HUES64 (cell line): Measurements from ENCODE around the gene SLC6A13.

Source experiments
- H3K27ac ChIP-seq: 2 replicates; pipeline ENCODE4 v1.7.0; 2013; ENCODE audit warnings: low read depth, low read length, inconsistent platforms
- H3K27me3 ChIP-seq: 2 replicates; pipeline ENCODE4 v1.6.1; 2013; ENCODE audit warnings: mild to moderate bottlenecking, low read length; ENCODE audit not compliant: insufficient read depth
- H3K36me3 ChIP-seq: 2 replicates; pipeline ENCODE4 v1.6.1; 2013; ENCODE audit warnings: mild to moderate bottlenecking, low read length; ENCODE audit not compliant: insufficient read depth
- H3K4me1 ChIP-seq: 2 replicates; pipeline ENCODE4 v1.6.1; 2013; ENCODE audit warnings: mild to moderate bottlenecking, low read length, moderate library complexity; ENCODE audit not compliant: insufficient read depth
- H3K4me3 ChIP-seq: 2 replicates; pipeline ENCODE4 v1.5.1; 2013; ENCODE audit warnings: mild to moderate bottlenecking, low read length, moderate library complexity
- H3K9ac ChIP-seq: 2 replicates; pipeline ENCODE4 v1.6.1; 2013; ENCODE audit warnings: mild to moderate bottlenecking, low read depth, low read length
- H3K9me3 ChIP-seq: 2 replicates; pipeline ENCODE4 v1.6.1; 2013; ENCODE audit warnings: low read depth, low read length; ENCODE audit not compliant: insufficient read depth
- WGBS: fragments of 150-250, 120-280 bp; methylation state at CpG from one replicate; pipeline ENCODE4 v1.1.7; 2013; ENCODE audit warnings: missing lambda C conversion rate; 5-methylcytosine and 5-hydroxymethylcytosine counted together

Gene SLC6A13

GRCh38 chr12:176321-177181, 86.1 kb downstream of the SLC6A13 start:
- H3K4me1 ChIP-seq = no peaks in the 10 kb centered on the region; the same call in 1 of the 2 replicates
- H3K27me3 ChIP-seq = no peaks in the 10 kb centered on the region
- WGBS = 84% methylated on average over 16 of the region's 16 CpGs
- no peaks in the 10 kb centered on the region for H3K9me3 ChIP-seq
- no peak overlapping the region for H3K4me3 ChIP-seq
- H3K9ac ChIP-seq = no peak overlapping the region
- no peak overlapping the region for H3K27ac ChIP-seq
- H3K36me3 ChIP-seq = no peaks in the 10 kb centered on the region

GRCh38 chr12:175759-176158, 86.9 kb downstream of the SLC6A13 start:
- H3K4me1 ChIP-seq = peaks cover 5% of the 10 kb centered on the region
- H3K9me3 ChIP-seq = no peaks in the 10 kb centered on the region
- 80% methylated on average over 16 of the region's 16 CpGs for WGBS

GRCh38 chr12:175250-175649, 87.4 kb downstream of the SLC6A13 start:
- H3K36me3 ChIP-seq = no peaks in the 10 kb centered on the region
- H3K27ac ChIP-seq = no peak overlapping the region
- H3K9ac ChIP-seq = no peak overlapping the region
- H3K4me3 ChIP-seq = no peak overlapping the region
- H3K9me3 ChIP-seq = no peaks in the 10 kb centered on the region
- no peaks in the 10 kb centered on the region for H3K27me3 ChIP-seq
- peaks cover 10% of the 10 kb centered on the region for H3K4me1 ChIP-seq
- 89% methylated on average over 10 of the region's 10 CpGs for WGBS

More at GRCh38 chr12:175759-176158, 86.9 kb downstream of the SLC6A13 start:
- Histone ChIP-seq H3K36me3 (no peaks in the 10 kb centered on the region), H3K4me3 (no peak overlapping the region), H3K27me3 (no peaks in the 10 kb centered on the region), H3K27ac (no peak overlapping the region), H3K9ac (no peak overlapping the region)

DNA sequence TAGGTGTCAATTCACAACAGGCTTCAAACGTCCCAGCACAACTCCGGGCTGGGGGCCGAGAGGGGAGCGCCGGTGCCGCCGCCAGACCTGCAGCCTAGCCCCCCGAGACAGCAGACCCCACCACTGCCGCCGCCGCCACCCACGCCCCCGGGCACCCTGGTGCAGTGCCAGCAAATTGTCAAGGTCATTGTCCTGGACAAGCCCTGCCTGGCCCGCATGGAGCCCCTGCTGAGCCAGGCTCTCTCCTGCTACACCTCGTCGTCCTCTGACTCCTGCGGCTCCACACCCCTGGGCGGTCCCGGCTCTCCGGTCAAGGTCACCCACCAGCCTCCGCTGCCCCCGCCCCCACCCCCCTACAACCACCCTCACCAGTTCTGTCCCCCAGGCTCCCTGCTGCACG, 88.0 kb downstream of the SLC6A13 start:
- no peaks in the 10 kb centered on the region for H3K36me3 ChIP-seq
- H3K9me3 ChIP-seq = no peaks in the 10 kb centered on the region
- no peak overlapping the region for H3K27ac ChIP-seq
- no peak overlapping the region for H3K4me3 ChIP-seq
- peaks cover 14% of the 10 kb centered on the region for H3K4me1 ChIP-seq
- WGBS = 83% methylated on average over 22 of the region's 23 CpGs
- H3K9ac ChIP-seq = no peak overlapping the region
- no peaks in the 10 kb centered on the region for H3K27me3 ChIP-seq

GRCh38 chr12:174124-174523, 88.5 kb downstream of the SLC6A13 start:
- H3K4me1 ChIP-seq = peaks cover 18% of the 10 kb centered on the region
- H3K9ac ChIP-seq = no peak overlapping the region
- H3K27me3 ChIP-seq = no peaks in the 10 kb centered on the region
- H3K36me3 ChIP-seq = no peaks in the 10 kb centered on the region
- 76% methylated on average over 6 of the region's 6 CpGs for WGBS
- no peak overlapping the region for H3K27ac ChIP-seq
- no peak overlapping the region for H3K4me3 ChIP-seq
- H3K9me3 ChIP-seq = no peaks in the 10 kb centered on the region

GRCh38 chr12:172732-173161, 89.9 kb downstream of the SLC6A13 start:
- Histone ChIP-seq H3K27ac (no peak overlapping the region), H3K4me1 (peaks cover 27% of the 10 kb centered on the region), H3K4me3 (no peak overlapping the region), H3K9me3 (no peaks in the 10 kb centered on the region), H3K27me3 (no peaks in the 10 kb centered on the region), H3K9ac (no peak overlapping the region), H3K36me3 (no peaks in the 10 kb centered on the region)
- 86% methylated on average over 15 of the region's 15 CpGs for WGBS

DNA sequence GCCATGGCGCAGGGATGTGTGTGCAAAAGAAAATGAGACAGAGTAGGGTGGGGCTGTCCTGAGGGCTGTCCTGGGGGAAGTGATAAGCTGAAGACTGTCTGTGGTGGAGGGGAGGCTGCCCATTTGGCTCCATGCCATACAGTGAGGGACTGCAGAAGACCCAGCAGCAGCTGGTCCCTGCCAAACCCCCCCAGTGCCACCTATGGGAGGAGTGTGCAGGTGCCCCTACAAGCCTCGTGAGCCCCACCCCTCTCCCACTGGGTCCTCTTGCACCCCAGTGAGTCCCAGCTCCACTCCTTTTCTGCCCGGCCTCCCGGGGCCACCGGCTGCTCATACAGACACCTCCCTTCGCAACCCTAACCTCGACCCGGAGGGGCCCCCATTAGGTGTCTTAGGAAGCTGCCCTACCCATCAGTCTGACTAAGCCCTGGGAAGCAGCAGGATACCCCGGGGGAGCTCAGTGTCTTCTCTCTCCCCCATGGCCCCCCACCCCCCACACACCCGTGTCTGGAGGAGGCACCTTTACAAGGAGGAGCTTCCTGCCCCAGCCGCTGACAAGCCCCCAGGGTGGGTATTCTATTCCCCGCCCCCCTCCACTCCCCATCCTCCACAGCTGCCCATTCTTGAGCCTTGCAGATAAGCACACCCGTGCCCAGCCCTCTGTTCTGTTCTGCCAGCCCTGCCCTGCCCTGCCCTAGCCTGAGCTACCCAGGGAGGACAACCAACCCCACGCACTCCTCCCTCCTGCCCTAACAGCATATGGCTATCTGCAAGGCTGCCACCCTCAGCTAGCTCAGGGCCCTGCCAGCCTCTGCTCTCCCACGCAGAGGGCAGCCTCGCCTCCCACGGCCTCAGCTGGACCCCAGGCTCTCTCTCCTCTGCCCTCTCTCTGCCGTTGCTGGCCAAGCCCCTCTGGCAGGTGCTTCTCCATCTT, 90.6 kb downstream of the SLC6A13 start:
- no peak overlapping the region for H3K4me3 ChIP-seq
- no peaks in the 10 kb centered on the region for H3K9me3 ChIP-seq
- no peak overlapping the region for H3K9ac ChIP-seq
- peaks cover 34% of the 10 kb centered on the region for H3K4me1 ChIP-seq
- 74% methylated on average over 18 of the region's 18 CpGs for WGBS
- H3K36me3 ChIP-seq = no peaks in the 10 kb centered on the region
- H3K27me3 ChIP-seq = no peaks in the 10 kb centered on the region
- no peak overlapping the region for H3K27ac ChIP-seq

DNA sequence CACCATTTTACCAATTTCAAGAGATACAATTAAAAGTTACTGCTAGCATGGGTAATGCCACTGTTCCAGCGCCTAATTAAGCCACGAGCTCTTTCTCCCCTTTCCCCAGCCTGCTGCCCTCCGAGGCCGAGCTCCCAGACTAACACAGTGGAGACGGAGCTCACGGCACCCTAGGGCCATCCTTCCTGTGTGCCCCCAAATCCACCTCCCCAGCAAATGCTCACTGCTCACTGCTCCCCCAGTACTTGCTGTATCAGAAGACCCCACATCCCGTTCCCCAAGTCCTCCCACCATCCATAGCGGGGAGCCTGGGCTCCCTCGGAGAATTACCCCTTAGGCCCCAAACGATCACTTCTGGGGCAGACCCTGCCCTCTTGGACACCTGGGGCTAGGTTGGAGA, 91.4 kb downstream of the SLC6A13 start:
- H3K4me3 ChIP-seq = no peak overlapping the region
- no peaks in the 10 kb centered on the region for H3K27me3 ChIP-seq
- H3K4me1 ChIP-seq = peaks cover 34% of the 10 kb centered on the region
- no peaks in the 10 kb centered on the region for H3K36me3 ChIP-seq
- no peak overlapping the region for H3K9ac ChIP-seq
- H3K9me3 ChIP-seq = no peaks in the 10 kb centered on the region
- WGBS = 89% methylated on average over 10 of the region's 10 CpGs
- no peak overlapping the region for H3K27ac ChIP-seq
